Ishikawa (cell line): ENCODE data around the gene AUTS2.

Experiments used
- CEBPB ChIP-seq: IDR thresholded peaks from 2 replicates; pipeline ENCODE4 v1.6.1; 2012
- CREB1 ChIP-seq: IDR thresholded peaks from 2 replicates; pipeline ENCODE4 v1.6.1; 2012; ENCODE audit warnings: low read depth
- EGR1 ChIP-seq: IDR thresholded peaks from 2 replicates; pipeline ENCODE4 v1.6.1; 2012
- EP300 ChIP-seq: IDR thresholded peaks from 2 replicates; pipeline ENCODE4 v1.6.1; 2012; ENCODE audit warnings: borderline replicate concordance
- FOXM1 ChIP-seq: IDR thresholded peaks from 2 replicates; pipeline ENCODE4 v1.6.1; 2012; ENCODE audit warnings: low read depth, borderline replicate concordance
- NFIC ChIP-seq: IDR thresholded peaks from 2 replicates; pipeline ENCODE4 v1.6.1; 2012
- RAD21 ChIP-seq: IDR thresholded peaks from 2 replicates; pipeline ENCODE4 v1.6.1; 2012; ENCODE audit warnings: low read depth
- TAF1 ChIP-seq: IDR thresholded peaks from 2 replicates; pipeline ENCODE4 v1.6.1; 2012; ENCODE audit warnings: low read depth, mild to moderate bottlenecking
- TCF12 ChIP-seq: IDR thresholded peaks from 2 replicates; pipeline ENCODE4 v1.6.1; 2012; ENCODE audit warnings: low read depth
- TEAD4 ChIP-seq: IDR thresholded peaks from 2 replicates; pipeline ENCODE4 v1.6.1; 2012
- YY1 ChIP-seq: IDR thresholded peaks from 2 replicates; pipeline ENCODE4 v1.6.1; 2012; ENCODE audit warnings: low read depth
- ZBTB7A ChIP-seq: IDR thresholded peaks from 2 replicates; pipeline ENCODE4 v1.6.1; 2012; ENCODE audit warnings: low read depth
- TF ChIP-seq, protein P1 (sequence below): IDR thresholded peaks from 2 replicates; pipeline ENCODE4 v1.6.1; 2012
- TF ChIP-seq, protein P2 (sequence below): IDR thresholded peaks from 2 replicates; pipeline ENCODE4 v1.6.1; 2012
- TF ChIP-seq, protein P3 (sequence below): IDR thresholded peaks from 2 replicates; pipeline ENCODE4 v1.6.1; 2012; ENCODE audit warnings: low read depth, mild to moderate bottlenecking

AUTS2 gene

DNA sequence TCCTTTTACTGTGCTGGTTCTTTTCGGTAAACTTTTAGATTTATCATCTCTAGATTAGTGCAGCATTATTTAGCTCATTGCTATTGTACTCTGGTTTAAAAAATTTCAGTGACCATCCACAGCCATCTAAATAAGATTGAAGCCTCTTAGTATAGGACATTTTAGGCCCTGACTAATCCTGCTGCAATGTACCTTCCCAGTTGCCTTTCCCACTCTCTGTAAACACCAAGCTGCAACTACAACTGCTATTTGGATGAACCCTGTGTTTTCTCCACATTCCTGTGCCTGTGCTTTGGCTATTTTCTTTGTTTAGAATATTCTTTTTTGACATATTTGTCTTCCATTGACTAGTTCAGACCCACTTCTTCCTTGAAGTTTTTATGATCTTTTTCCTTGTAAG is 314.6 kb downstream of the AUTS2 start:
- TF ChIP-seq EP300 (no peak), ZBTB7A (no peak), CREB1 (no peak), EGR1 (no peak), TEAD4 (no peak), RAD21 (no peak), TCF12 (no peak), YY1 (no peak), NFIC (no peak), TAF1 (no peak), CEBPB (no peak)
- TF ChIP-seq, protein P1, sequence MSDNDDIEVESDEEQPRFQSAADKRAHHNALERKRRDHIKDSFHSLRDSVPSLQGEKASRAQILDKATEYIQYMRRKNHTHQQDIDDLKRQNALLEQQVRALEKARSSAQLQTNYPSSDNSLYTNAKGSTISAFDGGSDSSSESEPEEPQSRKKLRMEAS = no peak
- TF ChIP-seq, protein P2, sequence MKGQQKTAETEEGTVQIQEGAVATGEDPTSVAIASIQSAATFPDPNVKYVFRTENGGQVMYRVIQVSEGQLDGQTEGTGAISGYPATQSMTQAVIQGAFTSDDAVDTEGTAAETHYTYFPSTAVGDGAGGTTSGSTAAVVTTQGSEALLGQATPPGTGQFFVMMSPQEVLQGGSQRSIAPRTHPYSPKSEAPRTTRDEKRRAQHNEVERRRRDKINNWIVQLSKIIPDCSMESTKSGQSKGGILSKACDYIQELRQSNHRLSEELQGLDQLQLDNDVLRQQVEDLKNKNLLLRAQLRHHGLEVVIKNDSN = no peak
- TF ChIP-seq, protein P3, sequence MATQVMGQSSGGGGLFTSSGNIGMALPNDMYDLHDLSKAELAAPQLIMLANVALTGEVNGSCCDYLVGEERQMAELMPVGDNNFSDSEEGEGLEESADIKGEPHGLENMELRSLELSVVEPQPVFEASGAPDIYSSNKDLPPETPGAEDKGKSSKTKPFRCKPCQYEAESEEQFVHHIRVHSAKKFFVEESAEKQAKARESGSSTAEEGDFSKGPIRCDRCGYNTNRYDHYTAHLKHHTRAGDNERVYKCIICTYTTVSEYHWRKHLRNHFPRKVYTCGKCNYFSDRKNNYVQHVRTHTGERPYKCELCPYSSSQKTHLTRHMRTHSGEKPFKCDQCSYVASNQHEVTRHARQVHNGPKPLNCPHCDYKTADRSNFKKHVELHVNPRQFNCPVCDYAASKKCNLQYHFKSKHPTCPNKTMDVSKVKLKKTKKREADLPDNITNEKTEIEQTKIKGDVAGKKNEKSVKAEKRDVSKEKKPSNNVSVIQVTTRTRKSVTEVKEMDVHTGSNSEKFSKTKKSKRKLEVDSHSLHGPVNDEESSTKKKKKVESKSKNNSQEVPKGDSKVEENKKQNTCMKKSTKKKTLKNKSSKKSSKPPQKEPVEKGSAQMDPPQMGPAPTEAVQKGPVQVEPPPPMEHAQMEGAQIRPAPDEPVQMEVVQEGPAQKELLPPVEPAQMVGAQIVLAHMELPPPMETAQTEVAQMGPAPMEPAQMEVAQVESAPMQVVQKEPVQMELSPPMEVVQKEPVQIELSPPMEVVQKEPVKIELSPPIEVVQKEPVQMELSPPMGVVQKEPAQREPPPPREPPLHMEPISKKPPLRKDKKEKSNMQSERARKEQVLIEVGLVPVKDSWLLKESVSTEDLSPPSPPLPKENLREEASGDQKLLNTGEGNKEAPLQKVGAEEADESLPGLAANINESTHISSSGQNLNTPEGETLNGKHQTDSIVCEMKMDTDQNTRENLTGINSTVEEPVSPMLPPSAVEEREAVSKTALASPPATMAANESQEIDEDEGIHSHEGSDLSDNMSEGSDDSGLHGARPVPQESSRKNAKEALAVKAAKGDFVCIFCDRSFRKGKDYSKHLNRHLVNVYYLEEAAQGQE = no peak

DNA sequence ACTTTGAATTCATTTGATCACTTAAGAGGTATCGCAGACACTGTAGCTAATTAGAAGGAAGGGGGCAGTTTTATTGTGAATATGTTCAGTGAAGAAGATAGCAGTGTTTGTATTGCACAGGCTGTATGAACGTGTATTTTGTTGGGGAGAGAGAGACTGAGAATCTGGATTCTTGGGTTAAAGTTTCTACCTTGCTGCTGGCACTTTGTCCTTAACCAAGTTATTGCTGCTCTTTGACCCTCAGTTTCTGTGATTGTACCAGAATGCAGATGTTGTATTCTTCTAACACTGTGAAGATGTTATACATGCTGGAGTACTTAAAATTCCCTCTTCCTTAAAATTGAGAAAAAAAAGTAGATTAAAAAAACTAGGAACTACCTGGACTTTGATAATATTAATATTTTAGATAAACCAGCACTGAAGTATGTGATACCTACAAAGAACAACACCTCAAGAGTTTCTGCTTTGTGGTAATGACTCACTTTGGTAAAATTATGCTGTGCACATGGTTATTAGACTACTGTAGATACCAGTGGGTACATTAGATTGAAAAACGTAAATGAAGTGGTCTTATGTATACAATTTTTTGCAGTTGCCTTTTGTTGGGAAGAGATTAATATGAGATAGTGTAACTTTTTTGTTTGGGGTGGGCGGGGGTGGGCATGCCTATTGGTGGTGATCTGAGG is 321.3 kb downstream of the AUTS2 start:
- TF ChIP-seq FOXM1 (no peak), CREB1 (no peak), NFIC (no peak), TAF1 (no peak), RAD21 (no peak), EGR1 (no peak), ZBTB7A (no peak), EP300 (no peak), CEBPB (no peak), TEAD4 (no peak), TCF12 (no peak), YY1 (no peak)
- TF ChIP-seq, protein P1 = no peak
- TF ChIP-seq, protein P2 = no peak
- TF ChIP-seq, protein P3 = no peak

DNA sequence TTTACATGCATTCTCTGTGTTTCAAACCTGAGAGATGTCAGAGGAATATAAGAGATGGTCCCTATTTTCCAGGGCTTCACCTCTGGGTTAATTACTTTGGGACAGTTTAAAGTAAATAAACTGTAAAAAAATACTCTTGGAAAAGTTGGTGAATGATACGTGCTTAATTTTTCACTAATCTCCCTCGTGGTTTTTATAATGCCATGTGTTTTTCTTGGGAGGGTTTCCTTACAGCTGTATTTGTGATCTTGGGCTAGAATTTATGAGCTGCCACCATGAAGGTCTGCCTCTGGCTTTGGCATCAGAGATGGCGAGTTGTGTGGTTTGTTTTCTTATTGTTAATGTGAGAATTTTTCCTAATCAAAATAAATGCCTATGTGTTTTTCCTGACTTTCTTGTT is 322.5 kb downstream of the AUTS2 start:
- no peak for TF ChIP-seq EP300

DNA sequence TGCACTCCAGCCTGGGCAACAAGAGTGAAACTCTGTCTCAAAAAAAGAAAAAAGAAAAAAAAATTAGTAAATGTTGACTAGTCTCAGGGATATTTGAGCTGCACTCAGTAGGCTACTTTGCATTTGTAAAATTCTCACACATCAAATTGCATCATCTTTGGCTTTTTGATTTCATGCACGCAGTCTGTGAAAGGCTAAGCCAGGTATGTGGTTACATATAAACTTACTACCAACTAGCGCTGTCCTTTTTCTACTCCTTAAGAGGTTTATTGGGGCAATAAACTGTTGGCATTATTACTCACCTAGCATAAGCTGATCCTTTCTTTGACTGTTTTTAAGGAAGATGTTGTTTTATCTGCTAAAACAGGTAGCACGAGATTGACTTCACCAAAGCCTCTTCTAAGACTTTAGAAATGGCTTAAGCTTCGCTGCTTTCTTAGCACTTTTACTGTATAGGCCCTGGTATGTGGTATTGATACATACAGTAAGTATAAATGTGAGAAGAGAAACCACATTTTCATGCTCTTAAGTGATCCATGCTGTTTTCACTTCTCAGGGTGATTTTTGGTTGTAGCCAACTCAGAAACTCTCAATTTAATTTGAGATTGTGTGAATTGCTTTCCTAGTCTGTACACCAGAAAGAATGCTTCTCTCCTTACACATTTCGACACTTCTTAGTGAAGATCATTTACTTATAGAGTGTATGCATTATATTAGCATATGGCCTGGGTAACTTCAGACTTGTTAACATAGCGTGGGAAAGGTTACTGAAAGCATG is 323.9 kb downstream of the AUTS2 start:
- no peak for TF ChIP-seq TEAD4
- TF ChIP-seq EP300 = no peak
- no peak for TF ChIP-seq RAD21
- TF ChIP-seq TAF1 = no peak
- no peak for TF ChIP-seq CREB1
- TF ChIP-seq, protein P2 = no peak
- no peak for TF ChIP-seq FOXM1
- TF ChIP-seq, protein P3 = no peak
- no peak for TF ChIP-seq TCF12
- TF ChIP-seq YY1 = no peak
- TF ChIP-seq NFIC = no peak
- TF ChIP-seq ZBTB7A = no peak
- no peak for TF ChIP-seq CEBPB
- TF ChIP-seq, protein P1 = no peak
- no peak for TF ChIP-seq EGR1
